ENCODE results near the gene CDK7. TPM values are rescaled to one million over a fixed set of nuclear protein-coding genes. Genes with fewer than 3 reads are reported as not detected.
"Not testable (repeated sequence)": the region's sequence is repeated elsewhere in the genome, so short reads cannot be mapped to it uniquely, and the experiment has no call there.

The CDK7 gene
- total RNA-seq, 1 donor = 40.0 TPM

DNA sequence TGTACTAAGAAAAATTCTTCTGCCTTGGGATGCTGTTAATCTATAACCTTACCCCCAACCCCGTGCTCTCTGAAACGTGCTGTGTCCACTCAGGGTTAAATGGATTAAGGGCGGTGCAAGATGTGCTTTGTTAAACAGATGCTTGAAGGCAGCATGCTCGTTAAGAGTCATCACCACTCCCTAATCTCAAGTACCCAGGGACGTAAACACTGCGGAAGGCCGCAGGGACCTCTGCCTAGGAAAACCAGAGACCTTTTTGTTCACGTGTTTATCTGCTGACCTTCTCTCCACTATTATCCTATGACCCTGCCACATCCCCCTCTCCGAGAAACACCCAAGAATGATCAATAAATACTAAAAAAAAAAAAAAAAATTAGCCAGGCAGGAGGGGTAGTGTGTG is 13.9 kb upstream of the CDK7 start:
- H3K27me3 ChIP-seq (ENCODE audit: insufficient read depth, low read length); H3K4me3 ChIP-seq (ENCODE audit: low read length): not testable (repeated sequence)
- peaks cover 10% of the 10 kb centered on the region for H3K4me1 ChIP-seq (ENCODE audit: insufficient read depth, low read length)

DNA sequence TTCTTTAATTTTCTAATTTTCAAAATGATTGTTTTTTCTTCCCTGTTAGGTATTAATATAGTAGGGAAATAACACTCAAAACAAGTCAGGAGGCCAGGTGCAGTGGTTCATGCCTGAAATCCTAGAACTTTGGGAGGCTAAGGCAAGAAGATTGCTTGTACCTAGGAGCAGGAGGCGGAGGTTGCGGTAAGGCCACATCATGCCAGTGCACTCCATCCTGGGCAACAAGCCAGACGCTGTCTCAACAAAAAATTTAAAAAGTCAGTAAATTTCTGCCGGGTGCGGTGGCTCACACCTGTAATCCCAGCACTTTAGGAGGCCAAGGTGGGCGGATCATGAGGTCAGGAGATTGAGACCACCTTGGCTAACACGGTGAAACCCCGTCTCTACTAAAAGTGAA is 10.2 kb upstream of the CDK7 start:
- no peaks in the 10 kb centered on the region for H3K27me3 ChIP-seq (ENCODE audit: insufficient read depth, low read length)
- H3K9me3 ChIP-seq (ENCODE audit: low read depth, low read length) = no peaks in the 10 kb centered on the region
- H3K4me3 ChIP-seq (ENCODE audit: low read length) = no peak overlapping the region
- peaks cover 3% of the 10 kb centered on the region for H3K4me1 ChIP-seq (ENCODE audit: insufficient read depth, low read length)

More for the DNA sequence above, 13.9 kb upstream of the CDK7 start:
- H3K9me3 ChIP-seq (ENCODE audit: low read depth, low read length) = not testable (repeated sequence)

DNA sequence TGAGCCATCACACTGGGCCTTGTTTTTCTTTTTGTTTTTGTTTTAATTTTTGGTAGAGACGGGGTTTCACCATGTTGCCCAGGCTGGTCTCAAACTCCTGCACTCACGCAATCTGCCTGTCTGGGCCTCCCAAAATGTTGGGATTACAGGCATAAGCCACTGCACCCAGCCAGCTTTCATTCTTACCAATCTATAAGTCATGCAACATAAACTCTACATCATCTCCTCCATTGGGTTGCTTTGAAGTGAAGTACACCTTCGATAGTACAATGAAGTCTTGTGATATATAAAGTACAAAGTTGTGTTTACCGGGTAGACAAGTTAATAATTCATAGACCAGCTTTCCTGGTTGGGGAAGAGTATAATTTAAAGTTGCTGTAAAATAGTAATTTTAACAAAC is 8.8 kb upstream of the CDK7 start:
- Histone ChIP-seq H3K4me1 (ENCODE audit: insufficient read depth, low read length) (no peaks in the 10 kb centered on the region), H3K27me3 (ENCODE audit: insufficient read depth, low read length) (no peaks in the 10 kb centered on the region), H3K4me3 (ENCODE audit: low read length) (no peak overlapping the region), H3K9me3 (ENCODE audit: low read depth, low read length) (no peaks in the 10 kb centered on the region)

GRCh38 chr5:69230181-69230580 is 4.5 kb upstream of the CDK7 start:
- Histone ChIP-seq H3K9me3 (ENCODE audit: low read depth, low read length) (no peaks in the 10 kb centered on the region), H3K4me3 (ENCODE audit: low read length) (no peak overlapping the region), H3K27me3 (ENCODE audit: insufficient read depth, low read length) (no peaks in the 10 kb centered on the region), H3K4me1 (ENCODE audit: insufficient read depth, low read length) (no peaks in the 10 kb centered on the region)

- Histone ChIP-seq H3K4me3 (ENCODE audit: low read length) (no peak overlapping the region), H3K4me1 (ENCODE audit: insufficient read depth, low read length) (peaks cover 9% of the 10 kb centered on the region), H3K9me3 (ENCODE audit: low read depth, low read length) (no peaks in the 10 kb centered on the region), H3K27me3 (ENCODE audit: insufficient read depth, low read length) (no peaks in the 10 kb centered on the region)
Measured at GRCh38 chr5:69231281-69231680, 3.4 kb upstream of the CDK7 start.

- Histone ChIP-seq H3K27me3 (ENCODE audit: insufficient read depth, low read length) (no peaks in the 10 kb centered on the region), H3K9me3 (ENCODE audit: low read depth, low read length) (no peaks in the 10 kb centered on the region), H3K4me1 (ENCODE audit: insufficient read depth, low read length) (peaks cover 14% of the 10 kb centered on the region), H3K4me3 (ENCODE audit: low read length) (no peak overlapping the region)
Measured at GRCh38 chr5:69231851-69232250, 2.8 kb upstream of the CDK7 start.

DNA sequence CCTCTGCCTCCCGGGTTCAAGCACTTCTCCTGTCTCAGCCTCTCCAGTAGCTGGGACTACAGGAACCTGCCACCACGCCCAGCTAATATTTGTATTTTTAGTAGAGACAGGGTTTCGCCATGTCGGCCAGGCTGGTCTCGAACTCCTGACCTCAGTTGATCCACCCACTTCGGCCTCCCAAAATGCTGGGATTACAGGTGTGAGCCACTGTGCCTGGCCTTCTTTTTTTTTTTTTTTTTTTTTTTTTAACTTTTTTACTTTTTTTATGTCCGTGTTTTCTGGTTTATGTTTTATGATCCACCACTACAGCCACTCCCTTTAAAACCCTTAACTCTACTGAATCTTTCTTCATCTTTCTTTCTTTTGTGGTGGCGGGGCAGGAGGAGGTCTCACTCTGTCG is 2.0 kb downstream of the CDK7 start:
- peaks cover 23% of the 10 kb centered on the region for H3K4me1 ChIP-seq (ENCODE audit: insufficient read depth, low read length)
- H3K9me3 ChIP-seq (ENCODE audit: low read depth, low read length); H3K27me3 ChIP-seq (ENCODE audit: insufficient read depth, low read length): not testable (repeated sequence)

DNA sequence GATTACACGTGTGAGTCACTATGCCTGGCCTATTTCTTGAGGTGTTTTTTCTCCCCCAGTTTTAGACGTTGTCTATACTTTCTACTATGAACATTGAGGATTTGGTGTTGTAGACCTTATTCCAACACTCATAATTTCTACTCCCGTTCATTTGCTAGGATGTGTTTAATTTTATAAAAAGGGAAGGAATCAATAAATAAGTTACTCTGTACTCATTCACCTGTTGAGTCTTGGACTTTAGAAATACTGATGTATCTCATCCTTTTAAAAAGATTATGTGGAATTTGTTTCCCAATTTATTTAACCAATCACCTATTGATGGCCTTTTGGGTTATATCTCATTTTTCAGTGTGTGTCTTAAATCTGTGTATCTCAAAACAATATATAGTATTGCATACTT is 3.2 kb downstream of the CDK7 start:
- peaks cover 23% of the 10 kb centered on the region for H3K4me1 ChIP-seq (ENCODE audit: insufficient read depth, low read length)
- H3K4me3 ChIP-seq (ENCODE audit: low read length) = no peak overlapping the region
- no peaks in the 10 kb centered on the region for H3K27me3 ChIP-seq (ENCODE audit: insufficient read depth, low read length)
- H3K9me3 ChIP-seq (ENCODE audit: low read depth, low read length) = no peaks in the 10 kb centered on the region

More for the DNA sequence above, 2.0 kb downstream of the CDK7 start:
- H3K4me3 ChIP-seq (ENCODE audit: low read length) = not testable (repeated sequence)

- Histone ChIP-seq H3K4me3 (ENCODE audit: low read length) (no peak overlapping the region), H3K27me3 (ENCODE audit: insufficient read depth, low read length) (no peaks in the 10 kb centered on the region), H3K9me3 (ENCODE audit: low read depth, low read length) (no peaks in the 10 kb centered on the region), H3K4me1 (ENCODE audit: insufficient read depth, low read length) (peaks cover 23% of the 10 kb centered on the region)
Measured at GRCh38 chr5:69238760-69239251, 4.1 kb downstream of the CDK7 start.

DNA sequence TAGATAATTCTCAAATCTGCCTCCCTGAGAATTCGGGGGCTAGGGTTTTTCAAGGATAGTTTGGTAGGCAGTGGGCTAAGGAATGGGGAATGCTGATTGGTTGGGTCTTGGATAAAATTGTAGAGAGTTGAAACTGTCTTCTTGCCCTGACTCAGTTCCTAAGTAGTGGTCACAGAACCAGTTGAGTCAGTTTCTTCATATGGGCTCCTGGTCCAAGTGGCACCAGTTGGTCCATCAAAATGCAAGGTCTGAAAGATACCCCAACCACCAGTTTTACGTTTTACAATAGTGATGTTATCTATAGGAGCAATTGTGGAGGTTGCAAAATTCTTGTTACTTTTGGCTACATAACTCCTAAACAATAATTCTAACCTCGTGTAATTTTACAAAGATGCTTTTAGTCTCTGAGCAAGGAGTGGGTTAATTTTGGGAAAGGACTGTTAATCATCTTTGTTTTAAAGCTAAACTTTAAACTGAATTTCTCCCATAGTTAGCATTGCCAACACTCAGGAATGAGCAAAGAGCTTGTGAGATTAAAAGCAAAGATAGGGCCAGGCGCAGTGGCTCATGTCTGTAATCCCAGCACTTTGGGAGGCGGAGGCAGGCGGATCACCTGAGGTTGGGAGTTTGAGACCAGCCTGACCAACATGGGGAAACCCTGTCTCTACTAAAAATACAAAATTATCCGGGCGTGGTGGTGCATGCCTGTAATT is 7.7 kb downstream of the CDK7 start:
- peaks cover 4% of the 10 kb centered on the region for H3K4me1 ChIP-seq (ENCODE audit: insufficient read depth, low read length)
- no peak overlapping the region for H3K4me3 ChIP-seq (ENCODE audit: low read length)
- no peaks in the 10 kb centered on the region for H3K9me3 ChIP-seq (ENCODE audit: low read depth, low read length)
- H3K27me3 ChIP-seq (ENCODE audit: insufficient read depth, low read length) = no peaks in the 10 kb centered on the region

GRCh38 chr5:69245031-69245430 is 10.3 kb downstream of the CDK7 start:
- H3K4me3 ChIP-seq (ENCODE audit: low read length) = no peak overlapping the region
- H3K4me1 ChIP-seq (ENCODE audit: insufficient read depth, low read length) = no peaks in the 10 kb centered on the region
- no peaks in the 10 kb centered on the region for H3K9me3 ChIP-seq (ENCODE audit: low read depth, low read length)
- no peaks in the 10 kb centered on the region for H3K27me3 ChIP-seq (ENCODE audit: insufficient read depth, low read length)

- Histone ChIP-seq H3K4me1 (ENCODE audit: insufficient read depth, low read length) (no peaks in the 10 kb centered on the region), H3K27me3 (ENCODE audit: insufficient read depth, low read length) (no peaks in the 10 kb centered on the region), H3K4me3 (ENCODE audit: low read length) (no peak overlapping the region), H3K9me3 (ENCODE audit: low read depth, low read length) (no peaks in the 10 kb centered on the region)
Measured at GRCh38 chr5:69248019-69248418, 13.3 kb downstream of the CDK7 start.

GRCh38 chr5:69250593-69250992 is 15.9 kb downstream of the CDK7 start:
- Histone ChIP-seq H3K9me3 (ENCODE audit: low read depth, low read length) (no peaks in the 10 kb centered on the region), H3K4me3 (ENCODE audit: low read length) (no peak overlapping the region), H3K4me1 (ENCODE audit: insufficient read depth, low read length) (no peaks in the 10 kb centered on the region), H3K27me3 (ENCODE audit: insufficient read depth, low read length) (no peaks in the 10 kb centered on the region)

GRCh38 chr5:69252437-69252836 is 17.8 kb downstream of the CDK7 start:
- H3K4me1 ChIP-seq (ENCODE audit: insufficient read depth, low read length) = no peaks in the 10 kb centered on the region
- no peaks in the 10 kb centered on the region for H3K27me3 ChIP-seq (ENCODE audit: insufficient read depth, low read length)
- no peak overlapping the region for H3K4me3 ChIP-seq (ENCODE audit: low read length)
- no peaks in the 10 kb centered on the region for H3K9me3 ChIP-seq (ENCODE audit: low read depth, low read length)

GRCh38 chr5:69255940-69256339 is 21.3 kb downstream of the CDK7 start:
- H3K4me3 ChIP-seq (ENCODE audit: low read length); H3K27me3 ChIP-seq (ENCODE audit: insufficient read depth, low read length); H3K4me1 ChIP-seq (ENCODE audit: insufficient read depth, low read length); H3K9me3 ChIP-seq (ENCODE audit: low read depth, low read length): not testable (repeated sequence)

- Histone ChIP-seq H3K4me1 (ENCODE audit: insufficient read depth, low read length) (no peaks in the 10 kb centered on the region), H3K27me3 (ENCODE audit: insufficient read depth, low read length) (no peaks in the 10 kb centered on the region), H3K9me3 (ENCODE audit: low read depth, low read length) (no peaks in the 10 kb centered on the region), H3K4me3 (ENCODE audit: low read length) (no peak overlapping the region)
Measured at GRCh38 chr5:69257577-69257976, 22.9 kb downstream of the CDK7 start.

All from mononuclear cell (primary cell).